ENCODE data around the gene WDR87. TPM values are rescaled to one million over a fixed set of nuclear protein-coding genes. Genes with fewer than 3 reads are reported as not detected.

The WDR87 gene
- not detected for total RNA-seq

DNA sequence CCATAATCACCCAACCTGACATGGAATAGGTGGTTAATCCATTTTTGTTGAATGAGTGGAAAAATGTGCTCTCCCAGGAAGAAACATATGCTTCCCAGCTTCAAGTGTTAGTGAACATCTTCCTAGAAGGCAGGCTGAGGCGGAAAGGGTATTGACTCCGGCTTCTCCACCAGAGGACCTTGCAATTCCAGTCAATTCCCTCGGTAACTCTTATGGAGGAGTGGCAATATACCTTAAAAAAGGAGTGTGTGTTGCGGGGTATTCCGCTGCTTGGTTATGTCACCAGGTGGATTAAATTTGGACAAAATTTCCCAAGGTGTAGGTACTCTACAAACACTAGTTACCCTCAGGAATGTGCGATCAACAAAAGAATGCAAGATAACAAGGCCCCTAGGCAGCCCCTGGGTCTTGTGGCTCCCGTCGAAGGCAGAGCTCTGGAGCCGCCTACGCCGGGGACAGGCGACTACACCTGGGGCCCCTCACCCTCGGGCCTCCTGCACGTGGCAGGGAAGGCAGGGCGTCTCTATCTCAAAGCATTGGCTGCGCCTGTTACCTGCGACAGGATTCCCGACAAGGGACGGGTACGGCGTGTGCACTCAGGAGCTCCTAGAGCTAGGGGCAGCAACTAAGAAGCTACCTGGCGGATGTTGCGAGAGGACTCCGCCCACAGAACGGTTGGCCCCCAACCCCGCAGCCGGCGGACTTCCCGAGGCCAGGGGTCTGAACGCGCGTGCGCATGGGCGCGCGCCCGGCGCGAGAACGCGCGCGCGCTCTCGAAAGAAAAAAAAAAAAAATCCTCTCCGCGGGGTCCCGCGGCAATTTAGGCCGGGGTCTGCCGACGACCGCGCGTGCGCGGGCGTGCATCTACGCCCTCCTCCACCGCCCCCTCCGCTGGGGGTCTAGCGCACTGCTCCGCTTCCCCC is at the start of gene WDR87:
Gene WDR87 (minus strand): TSS at position 649 of the 923 bp plus-strand sequence. CDS start 8,355 bp downstream, outside the sequence.
- TF ChIP-seq CTCF (IDR thresholded peaks at IDR 0.05): no peak
- peak within 1 kb of the TSS; percentile 94 for H3K4me3 ChIP-seq
- no peaks in the 10 kb centered on the region for H3K9me3 ChIP-seq
- H3K27me3 ChIP-seq (replicated peaks; ENCODE audit: insufficient read depth): no peaks in the 10 kb centered on the region
- H3K36me3 ChIP-seq: no peaks in the 10 kb centered on the region
- DNase-seq (ENCODE audit: low spot score) (no peak), ATAC-seq (ENCODE audit: insufficient number of reproducible peaks, low FRiP score, low read depth) (no peak)
- peaks cover 5 to 13% of the 10 kb centered on the region in 2 donors for H3K4me1 ChIP-seq (ENCODE audit: control insufficient read depth in 1 of 2, low read depth in 2 of 2)
- H3K27ac ChIP-seq: peak within 1 kb of the TSS; percentile 21 to 53

DNA sequence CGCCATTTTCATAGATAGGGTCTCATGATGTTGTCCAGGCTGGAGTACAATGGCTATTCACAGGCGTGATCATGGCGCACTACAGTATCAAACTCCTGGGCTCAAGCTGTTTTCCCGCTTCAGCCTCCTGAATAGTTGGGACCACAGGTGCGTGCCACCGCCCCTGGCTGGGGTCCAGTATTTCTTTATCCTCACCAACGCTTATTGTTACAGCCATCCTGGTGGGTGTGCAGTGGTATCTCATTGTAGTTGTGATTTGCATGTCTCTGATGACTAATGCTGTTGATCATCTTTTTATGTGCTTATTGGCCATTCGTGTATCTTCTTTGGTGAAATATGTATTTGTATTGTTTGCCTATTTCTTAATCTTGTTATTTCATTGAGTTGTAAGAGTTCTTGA is 49.6 kb upstream of the WDR87 start:
- Histone ChIP-seq H3K4me1 (ENCODE audit: control insufficient read depth in 1 of 2, low read depth in 2 of 2) (peaks cover 0 to 11% of the 10 kb centered on the region in 2 donors), H3K9me3 (peaks cover 1% of the 10 kb centered on the region), H3K4me3 (no peak overlapping the region), H3K27me3 (replicated peaks; ENCODE audit: insufficient read depth) (no peaks in the 10 kb centered on the region), H3K27ac (no peak overlapping the region), H3K36me3 (no peaks in the 10 kb centered on the region)
- DNase-seq (ENCODE audit: low spot score): no peak
- no peak for TF ChIP-seq CTCF (IDR thresholded peaks at IDR 0.05)
- no peak for ATAC-seq (ENCODE audit: insufficient number of reproducible peaks, low FRiP score, low read depth)

DNA sequence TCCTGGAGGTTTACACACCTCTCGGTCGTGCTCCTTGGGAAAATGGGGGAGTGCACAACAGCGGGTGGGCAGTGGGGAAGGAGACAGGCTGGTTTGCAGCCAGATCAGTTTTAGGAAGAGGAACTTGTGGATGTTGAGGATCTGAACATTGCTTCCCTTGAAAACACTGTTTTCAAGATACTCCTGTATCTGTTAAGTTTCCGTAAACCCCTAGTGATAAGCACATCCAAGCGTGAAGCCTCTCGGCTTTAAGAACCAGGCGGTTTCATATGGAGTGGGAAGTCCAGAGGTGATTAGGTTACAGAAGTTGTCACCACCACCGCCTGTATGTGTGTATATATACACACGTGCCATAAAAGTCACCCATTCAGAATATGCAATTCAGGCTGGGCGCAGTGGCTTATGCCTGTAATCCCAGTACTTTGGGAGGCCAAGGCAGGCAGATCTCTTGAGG is 48.1 kb upstream of the WDR87 start:
- ATAC-seq (ENCODE audit: insufficient number of reproducible peaks, low FRiP score, low read depth) (no peak), DNase-seq (ENCODE audit: low spot score) (no peak)
- Histone ChIP-seq H3K4me1 (ENCODE audit: control insufficient read depth in 1 of 2, low read depth in 2 of 2) (peaks cover 0 to 3% of the 10 kb centered on the region in 2 donors), H3K27ac (no peak overlapping the region), H3K9me3 (no peaks in the 10 kb centered on the region), H3K4me3 (no peak overlapping the region), H3K36me3 (no peaks in the 10 kb centered on the region), H3K27me3 (replicated peaks; ENCODE audit: insufficient read depth) (no peaks in the 10 kb centered on the region)
- no peak for TF ChIP-seq CTCF (IDR thresholded peaks at IDR 0.05)

- H3K27ac ChIP-seq: no peak overlapping the region
- ATAC-seq (ENCODE audit: insufficient number of reproducible peaks, low FRiP score, low read depth): no peak
- H3K27me3 ChIP-seq (replicated peaks; ENCODE audit: insufficient read depth): no peaks in the 10 kb centered on the region
- no peaks in the 10 kb centered on the region for H3K36me3 ChIP-seq
- H3K9me3 ChIP-seq: no peaks in the 10 kb centered on the region
- TF ChIP-seq CTCF (IDR thresholded peaks at IDR 0.05): no peak
- H3K4me1 ChIP-seq (ENCODE audit: control insufficient read depth in 1 of 2, low read depth in 2 of 2): no peaks in the 10 kb centered on the region
- H3K4me3 ChIP-seq: no peak overlapping the region
- no peak for DNase-seq (ENCODE audit: low spot score)
These were observed 47.5 kb upstream of the WDR87 start for GRCh38 chr19:37953918-37954303.

- no peak for TF ChIP-seq CTCF (IDR thresholded peaks at IDR 0.05)
- Histone ChIP-seq H3K9me3 (no peaks in the 10 kb centered on the region), H3K4me1 (ENCODE audit: control insufficient read depth in 1 of 2, low read depth in 2 of 2) (no peaks in the 10 kb centered on the region), H3K4me3 (no peak overlapping the region), H3K27ac (no peak overlapping the region), H3K27me3 (replicated peaks; ENCODE audit: insufficient read depth) (no peaks in the 10 kb centered on the region), H3K36me3 (no peaks in the 10 kb centered on the region)
- DNase-seq (ENCODE audit: low spot score) (no peak), ATAC-seq (ENCODE audit: insufficient number of reproducible peaks, low FRiP score, low read depth) (no peak)
These were observed 47.0 kb upstream of the WDR87 start for GRCh38 chr19:37953171-37953917.

All from thoracic aorta (tissue), 2 donors.